ENCODE measurements around the gene DOCK2. TPM values are rescaled to one million over a fixed set of nuclear protein-coding genes. Genes with fewer than 3 reads are reported as not detected.

The DOCK2 gene
- total RNA-seq, 2 experiments from 2014 or later: 318 to 320 TPM

- no peak for DNase-seq
- no peak for ATAC-seq
- Mint-ChIP-seq H3K27ac (no peak overlapping the region), H3K4me1 (ENCODE audit: low read depth) (peaks cover 4% of the 10 kb centered on the region), H3K4me3 (no peak overlapping the region), H3K9me3 (ENCODE audit: insufficient read depth) (peaks cover 21% of the 10 kb centered on the region), H3K27me3 (ENCODE audit: low read depth) (no peaks in the 10 kb centered on the region), H3K36me3 (ENCODE audit: low read depth) (peaks cover 91% of the 10 kb centered on the region)
- ChIA-PET CTCF (interaction anchor here (1.0 kb wide), 1 partner anchor 12 kb away, joined by 3 read pairs; no protein-coding TSS in a partner anchor), POLR2A (no interaction called here)
These were observed 211.2 kb downstream of the DOCK2 start for GRCh38 chr5:169848271-169848670.

GRCh38 chr5:169848792-169849191 is 211.7 kb downstream of the DOCK2 start:
- peaks cover 4% of the 10 kb centered on the region for H3K4me1 Mint-ChIP-seq (ENCODE audit: low read depth)
- no peak overlapping the region for H3K4me3 Mint-ChIP-seq
- DNase-seq (no peak), ATAC-seq (no peak)
- peaks cover 21% of the 10 kb centered on the region for H3K9me3 Mint-ChIP-seq (ENCODE audit: insufficient read depth)
- H3K27me3 Mint-ChIP-seq (ENCODE audit: low read depth): no peaks in the 10 kb centered on the region
- H3K27ac Mint-ChIP-seq: no peak overlapping the region
- peaks cover 90% of the 10 kb centered on the region for H3K36me3 Mint-ChIP-seq (ENCODE audit: low read depth)
- ChIA-PET POLR2A (no interaction called here), CTCF (interaction anchor here (1.0 kb wide), 1 partner anchor 13 kb away, joined by 3 read pairs; no protein-coding TSS in a partner anchor)

GRCh38 chr5:169850409-169850808 is 213.3 kb downstream of the DOCK2 start:
- H3K4me1 Mint-ChIP-seq (ENCODE audit: low read depth): no peaks in the 10 kb centered on the region
- H3K27me3 Mint-ChIP-seq (ENCODE audit: low read depth): no peaks in the 10 kb centered on the region
- H3K27ac Mint-ChIP-seq: no peak overlapping the region
- CTCF ChIA-PET: interaction anchor here (0.8 to 0.9 kb wide), 2 partner anchors 11 to 12 kb away, joined by 3 read pairs; no protein-coding TSS in a partner anchor
- ATAC-seq (no peak), DNase-seq (no peak)
- peaks cover 87% of the 10 kb centered on the region for H3K36me3 Mint-ChIP-seq (ENCODE audit: low read depth)
- no peak overlapping the region for H3K4me3 Mint-ChIP-seq
- POLR2A ChIA-PET: no interaction called here
- H3K9me3 Mint-ChIP-seq (ENCODE audit: insufficient read depth): peaks cover 21% of the 10 kb centered on the region

GRCh38 chr5:169851321-169851850 is 214.3 kb downstream of the DOCK2 start:
- Mint-ChIP-seq H3K36me3 (ENCODE audit: low read depth) (peaks cover 86% of the 10 kb centered on the region), H3K4me3 (no peak overlapping the region), H3K27ac (no peak overlapping the region), H3K9me3 (ENCODE audit: insufficient read depth) (peaks cover 21% of the 10 kb centered on the region), H3K27me3 (ENCODE audit: low read depth) (no peaks in the 10 kb centered on the region), H3K4me1 (ENCODE audit: low read depth) (no peaks in the 10 kb centered on the region)
- POLR2A ChIA-PET: no interaction called here
- DNase-seq (no peak), ATAC-seq (no peak)
- CTCF ChIA-PET: no interaction called here

- peaks cover 7% of the 10 kb centered on the region for H3K9me3 Mint-ChIP-seq (ENCODE audit: insufficient read depth)
- H3K4me1 Mint-ChIP-seq (ENCODE audit: low read depth): peaks cover 12% of the 10 kb centered on the region
- ChIA-PET CTCF (no interaction called here), POLR2A (no interaction called here)
- H3K27me3 Mint-ChIP-seq (ENCODE audit: low read depth): no peaks in the 10 kb centered on the region
- H3K27ac Mint-ChIP-seq: no peak overlapping the region
- no peak overlapping the region for H3K4me3 Mint-ChIP-seq
- peaks cover 61% of the 10 kb centered on the region for H3K36me3 Mint-ChIP-seq (ENCODE audit: low read depth)
- ATAC-seq (no peak), DNase-seq (no peak)
These were observed 219.5 kb downstream of the DOCK2 start for GRCh38 chr5:169856571-169856970.

GRCh38 chr5:169860585-169860984 is 223.5 kb downstream of the DOCK2 start:
- DNase-seq (no peak), ATAC-seq (no peak)
- ChIA-PET POLR2A (no interaction called here), CTCF (no interaction called here)
- H3K4me3 Mint-ChIP-seq: no peak overlapping the region
- no peak overlapping the region for H3K27ac Mint-ChIP-seq
- peaks cover 12% of the 10 kb centered on the region for H3K4me1 Mint-ChIP-seq (ENCODE audit: low read depth)
- peaks cover 41% of the 10 kb centered on the region for H3K36me3 Mint-ChIP-seq (ENCODE audit: low read depth)
- H3K9me3 Mint-ChIP-seq (ENCODE audit: insufficient read depth): no peaks in the 10 kb centered on the region
- H3K27me3 Mint-ChIP-seq (ENCODE audit: low read depth): no peaks in the 10 kb centered on the region

GRCh38 chr5:169861433-169861832 is 224.4 kb downstream of the DOCK2 start:
- DNase-seq (no peak), ATAC-seq (no peak)
- Mint-ChIP-seq H3K27ac (no peak overlapping the region), H3K9me3 (ENCODE audit: insufficient read depth) (no peaks in the 10 kb centered on the region), H3K36me3 (ENCODE audit: low read depth) (peaks cover 35% of the 10 kb centered on the region), H3K27me3 (ENCODE audit: low read depth) (no peaks in the 10 kb centered on the region), H3K4me1 (ENCODE audit: low read depth) (peaks cover 16% of the 10 kb centered on the region), H3K4me3 (no peak overlapping the region)
- ChIA-PET CTCF (interaction anchor here (1.0 kb wide), 1 partner anchor 11 kb away, joined by 3 read pairs; no protein-coding TSS in a partner anchor), POLR2A (no interaction called here)

- no peak for ATAC-seq
- ChIA-PET CTCF (interaction anchor here (1.0 kb wide), 1 partner anchor 12 kb away, joined by 3 read pairs; no protein-coding TSS in a partner anchor), POLR2A (no interaction called here)
- H3K36me3 Mint-ChIP-seq (ENCODE audit: low read depth): peaks cover 33% of the 10 kb centered on the region
- no peaks in the 10 kb centered on the region for H3K27me3 Mint-ChIP-seq (ENCODE audit: low read depth)
- DNase-seq: no peak
- H3K4me1 Mint-ChIP-seq (ENCODE audit: low read depth): peaks cover 16% of the 10 kb centered on the region
- H3K9me3 Mint-ChIP-seq (ENCODE audit: insufficient read depth): no peaks in the 10 kb centered on the region
- no peak overlapping the region for H3K4me3 Mint-ChIP-seq
- no peak overlapping the region for H3K27ac Mint-ChIP-seq
These were observed 224.9 kb downstream of the DOCK2 start for GRCh38 chr5:169861934-169862333.

- Mint-ChIP-seq H3K27me3 (ENCODE audit: low read depth) (no peaks in the 10 kb centered on the region), H3K4me1 (ENCODE audit: low read depth) (peaks cover 16% of the 10 kb centered on the region), H3K4me3 (no peak overlapping the region), H3K9me3 (ENCODE audit: insufficient read depth) (no peaks in the 10 kb centered on the region), H3K36me3 (ENCODE audit: low read depth) (peaks cover 30% of the 10 kb centered on the region), H3K27ac (no peak overlapping the region)
- POLR2A ChIA-PET: no interaction called here
- ATAC-seq: no peak
- DNase-seq: no peak
- CTCF ChIA-PET: interaction anchor here (1.0 kb wide), 1 partner anchor 12 kb away, joined by 3 read pairs; no protein-coding TSS in a partner anchor
These were observed 225.3 kb downstream of the DOCK2 start for GRCh38 chr5:169862391-169862811.

- Mint-ChIP-seq H3K4me3 (no peak overlapping the region), H3K27ac (no peak overlapping the region), H3K27me3 (ENCODE audit: low read depth) (no peaks in the 10 kb centered on the region), H3K36me3 (ENCODE audit: low read depth) (peaks cover 34% of the 10 kb centered on the region), H3K9me3 (ENCODE audit: insufficient read depth) (no peaks in the 10 kb centered on the region), H3K4me1 (ENCODE audit: low read depth) (peaks cover 10% of the 10 kb centered on the region)
- ChIA-PET CTCF (no interaction called here), POLR2A (no interaction called here)
- ATAC-seq (no peak), DNase-seq (no peak)
These were observed 227.4 kb downstream of the DOCK2 start for GRCh38 chr5:169864483-169864882.

GRCh38 chr5:169867347-169867746 is 230.3 kb downstream of the DOCK2 start:
- POLR2A ChIA-PET: no interaction called here
- peaks cover 31% of the 10 kb centered on the region for H3K36me3 Mint-ChIP-seq (ENCODE audit: low read depth)
- CTCF ChIA-PET: no interaction called here
- no peak for DNase-seq
- ATAC-seq: no peak
- no peaks in the 10 kb centered on the region for H3K27me3 Mint-ChIP-seq (ENCODE audit: low read depth)
- no peak overlapping the region for H3K27ac Mint-ChIP-seq
- H3K4me1 Mint-ChIP-seq (ENCODE audit: low read depth): peaks cover 4% of the 10 kb centered on the region
- no peaks in the 10 kb centered on the region for H3K9me3 Mint-ChIP-seq (ENCODE audit: insufficient read depth)
- H3K4me3 Mint-ChIP-seq: no peak overlapping the region

GRCh38 chr5:169869066-169869465 is 232.0 kb downstream of the DOCK2 start:
- ChIA-PET POLR2A (no interaction called here), CTCF (no interaction called here)
- Mint-ChIP-seq H3K27ac (no peak overlapping the region), H3K9me3 (ENCODE audit: insufficient read depth) (no peaks in the 10 kb centered on the region), H3K4me1 (ENCODE audit: low read depth) (peaks cover 4% of the 10 kb centered on the region), H3K4me3 (no peak overlapping the region), H3K27me3 (ENCODE audit: low read depth) (no peaks in the 10 kb centered on the region), H3K36me3 (ENCODE audit: low read depth) (peaks cover 29% of the 10 kb centered on the region)
- ATAC-seq (no peak), DNase-seq (no peak)

GRCh38 chr5:169870211-169870610 is 233.1 kb downstream of the DOCK2 start:
- no peaks in the 10 kb centered on the region for H3K27me3 Mint-ChIP-seq (ENCODE audit: low read depth)
- H3K4me3 Mint-ChIP-seq: no peak overlapping the region
- ATAC-seq (no peak), DNase-seq (no peak)
- H3K36me3 Mint-ChIP-seq (ENCODE audit: low read depth): peaks cover 30% of the 10 kb centered on the region
- POLR2A ChIA-PET: no interaction called here
- no peak overlapping the region for H3K27ac Mint-ChIP-seq
- H3K9me3 Mint-ChIP-seq (ENCODE audit: insufficient read depth): no peaks in the 10 kb centered on the region
- H3K4me1 Mint-ChIP-seq (ENCODE audit: low read depth): peaks cover 4% of the 10 kb centered on the region
- CTCF ChIA-PET: no interaction called here
